Motor neuron (in vitro differentiated cells): ENCODE results near the gene AHRR. TPM values are rescaled to one million over a fixed set of nuclear protein-coding genes. Genes with fewer than 3 reads are reported as not detected.

Experiments used
- ATAC-seq, 8 experiments: fragments of 200-7000 bp; cut with Tn5 transposase; replicated peaks in 6 of 8; 2 replicates each; pipeline ENCODE4 v1.8.0; 2021; ENCODE audit warnings: mild to moderate bottlenecking in 8 of 8, moderate library complexity in 8 of 8
- H3K27ac ChIP-seq, 2 donors: fragments of 250-450 bp; sonication (Bioruptor Pico); 2 replicates each; pipeline ENCODE4 v1.9.0; 2021; ENCODE audit warnings: antibody characterized with exemption in 2 of 2, mild to moderate bottlenecking in 2 of 2, moderate library complexity in 1 of 2
- H3K4me1 ChIP-seq, 2 donors: fragments of 250-450 bp; sonication (Bioruptor Pico); replicated peaks in 1 of 2; 2 replicates each; pipeline ENCODE4 v1.6.1; 2021; ENCODE audit warnings: antibody characterized with exemption in 2 of 2, mild to moderate bottlenecking in 2 of 2, moderate library complexity in 1 of 2
- H3K4me3 ChIP-seq, 5 donors: fragments of 250-450 bp; sonication (Bioruptor Pico); 2 replicates each; pipeline ENCODE4 v1.9.0; 2021; ENCODE audit warnings: antibody characterized with exemption in 5 of 5, mild to moderate bottlenecking in 5 of 5, moderate library complexity in 4 of 5
- WGBS, 10 experiments: fragments of 450-650 bp; shearing (Covaris generic); methylation state at CpG; one replicate each; pipeline ENCODE4 v1.0.0; 2022; 5-methylcytosine and 5-hydroxymethylcytosine counted together
- in situ Hi-C, 9 experiments: fragments of 400-800 bp; cut with MboI; loops; one replicate each; pipeline ENCODE4 v1.15.0; 2021; ENCODE audit warnings: low sequenced_read_pairs in 9 of 9, low pct_unique_long_range_greater_than_20kb in 2 of 9; ENCODE audit not compliant: unreplicated experiment in 9 of 9
- total RNA-seq, 8 experiments: library from RNA; unstranded; fragments of 300-600 nt; gene quantifications; 2 replicates each; pipeline versions ENCODE4 v1.2.3 to v1.2.4, GENCODE V29; 2022

AHRR gene
- total RNA-seq, 8 experiments from 2014 or later = 1.1 to 24.0 (median 1.6) TPM

- ATAC-seq = no peak
- H3K4me1 ChIP-seq = no peaks in the 10 kb centered on the region
- in situ Hi-C loops = no loop called here
- WGBS, 10 experiments = 80 to 100% (median 93%) methylated on average over 1 to 6 of the region's 19 CpGs; no CpG with 5 or more reads in 5 of the 10 experiments
- no peak overlapping the region for H3K4me3 ChIP-seq
- no peak overlapping the region for H3K27ac ChIP-seq
Measured at GRCh38 chr5:457195-457961, 135.9 kb downstream of the AHRR start.

DNA sequence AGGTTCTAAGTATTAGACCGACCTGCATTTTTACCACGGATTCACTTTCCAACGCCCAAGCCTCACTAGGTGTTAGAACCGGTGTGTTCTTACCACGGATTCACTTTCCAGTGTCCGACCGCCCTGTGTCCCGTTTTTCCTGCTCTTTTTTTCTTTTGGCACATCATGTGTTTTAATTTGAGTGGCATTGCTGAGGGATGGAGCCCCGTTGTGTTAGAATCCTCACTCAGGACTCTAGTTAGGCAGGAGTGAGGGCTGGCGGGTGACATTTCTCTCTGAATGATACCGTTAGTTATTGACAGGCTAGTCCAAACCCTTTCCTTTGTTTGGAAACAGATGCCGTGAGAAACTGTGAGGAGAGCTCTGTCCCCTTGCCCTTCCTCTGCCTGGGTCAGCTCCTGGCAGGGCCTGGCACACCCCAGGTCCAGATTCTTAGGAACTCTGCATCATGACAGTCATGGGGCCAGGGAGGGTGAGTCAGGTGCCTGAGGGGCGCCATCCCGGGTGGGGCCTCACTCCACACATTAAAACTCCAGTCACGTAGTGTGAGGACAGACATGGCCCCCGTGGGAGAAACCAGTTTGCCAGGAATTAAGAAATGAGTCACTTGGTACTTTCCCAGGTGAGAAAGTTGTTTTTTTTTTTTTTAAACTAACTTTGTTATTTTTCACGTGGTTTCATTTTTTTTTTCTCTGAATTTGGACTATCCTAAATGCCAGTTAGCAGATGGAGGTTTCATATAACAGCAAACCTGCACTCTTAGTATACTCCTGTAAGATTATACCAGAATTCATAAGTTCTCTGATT lies 137.2 kb downstream of the AHRR start:
- H3K27ac ChIP-seq = no peak overlapping the region
- in situ Hi-C loops = no loop called here
- no peaks in the 10 kb centered on the region for H3K4me1 ChIP-seq
- 52 to 94% (median 88%) methylated on average over 3 to 15 of the region's 17 CpGs for WGBS, 10 experiments
- H3K4me3 ChIP-seq = no peak overlapping the region
- ATAC-seq = peak in 3 of 8 experiments; percentile 52 to 99 (median 96)

GRCh38 chr5:459562-460272 lies 138.2 kb downstream of the AHRR start:
- in situ Hi-C loops = no loop called here
- ATAC-seq = no peak

DNA sequence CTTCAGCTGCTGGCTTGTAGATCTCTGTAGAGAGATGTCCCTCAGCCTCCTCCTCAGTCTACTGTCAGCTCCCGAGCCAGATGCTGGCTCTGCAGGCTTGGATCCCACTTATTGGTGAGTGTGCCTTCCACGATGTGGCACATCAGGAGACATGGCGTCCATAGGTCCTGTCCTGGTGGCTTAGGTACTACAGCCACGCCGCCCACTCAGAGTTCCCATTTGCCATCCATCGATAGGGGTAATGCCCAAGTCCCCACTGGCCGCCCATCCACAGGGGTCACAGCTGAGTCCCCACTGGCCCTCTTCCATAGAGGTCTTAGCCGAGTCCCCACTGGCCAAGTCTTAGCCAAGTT lies 138.7 kb downstream of the AHRR start:
- Histone ChIP-seq H3K4me3 (no peak overlapping the region), H3K4me1 (no peaks in the 10 kb centered on the region), H3K27ac (no peak overlapping the region)
- in situ Hi-C loops = no loop called here
- ATAC-seq = no peak
- WGBS, 10 experiments = 25 to 97% (median 73%) methylated on average over 1 to 6 of the region's 8 CpGs; no CpG with 5 or more reads in 5 of the 10 experiments

More at GRCh38 chr5:459562-460272, 138.2 kb downstream of the AHRR start:
- Histone ChIP-seq H3K4me3 (no peak overlapping the region), H3K27ac (no peak overlapping the region), H3K4me1 (no peaks in the 10 kb centered on the region)
- 90 to 100% (median 95%) methylated on average over 1 to 10 of the region's 24 CpGs; no CpG with 5 or more reads in 2 of the 10 experiments for WGBS, 10 experiments

GRCh38 chr5:462051-462481 lies 140.6 kb downstream of the AHRR start:
- H3K4me3 ChIP-seq = no peak overlapping the region
- no peak for ATAC-seq
- in situ Hi-C loops = no loop called here
- H3K4me1 ChIP-seq = no peaks in the 10 kb centered on the region
- WGBS, 10 experiments = 83 to 100% (median 96%) methylated on average over 3 to 18 of the region's 24 CpGs; no CpG with 5 or more reads in 1 of the 10 experiments
- no peak overlapping the region for H3K27ac ChIP-seq

DNA sequence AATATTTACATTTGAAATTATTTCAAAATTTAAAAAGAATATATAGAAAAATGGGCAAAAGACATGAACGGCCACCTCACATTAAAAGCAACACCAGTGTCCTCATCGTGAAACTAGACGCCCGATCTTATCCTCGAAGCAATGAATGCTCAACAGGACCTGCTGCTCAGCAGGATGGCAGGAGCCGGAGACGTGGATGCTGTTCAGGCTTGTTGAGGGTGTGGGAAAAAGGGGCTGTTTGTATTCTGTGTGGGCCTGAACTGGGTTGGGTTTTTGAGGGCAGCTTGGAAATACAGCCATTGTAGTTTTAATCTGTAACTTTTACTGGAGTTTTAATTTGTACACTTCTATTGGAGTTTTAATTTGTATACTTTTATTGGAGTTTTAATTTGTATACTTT lies 141.8 kb downstream of the AHRR start:
- 74 to 100% (median 84%) methylated on average over 1 to 7 of the region's 7 CpGs; no CpG with 5 or more reads in 1 of the 10 experiments for WGBS, 10 experiments

DNA sequence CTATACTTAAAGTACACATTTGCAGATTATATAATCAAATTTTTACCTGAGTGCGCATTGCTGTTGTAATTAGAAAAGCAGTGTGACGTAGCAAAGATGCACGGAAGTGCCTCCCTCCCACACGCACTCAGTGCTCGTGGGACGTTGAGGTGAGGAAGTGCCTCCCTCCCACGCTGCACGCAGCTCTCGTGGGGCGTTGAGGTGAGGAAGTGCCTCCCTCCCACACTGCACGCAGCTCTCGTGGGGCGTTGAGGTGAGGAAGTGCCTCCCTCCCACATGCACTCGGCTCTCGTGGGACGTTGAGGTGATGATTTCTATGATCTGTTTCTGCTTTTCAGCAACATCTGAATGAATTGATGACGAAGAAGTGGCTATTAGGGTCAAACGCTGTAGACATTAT lies 142.4 kb downstream of the AHRR start:
- 68 to 96% (median 87%) methylated on average over 5 to 15 of the region's 18 CpGs; no CpG with 5 or more reads in 1 of the 10 experiments for WGBS, 10 experiments
- in situ Hi-C loops = no loop called here
- no peak overlapping the region for H3K27ac ChIP-seq
- H3K4me1 ChIP-seq = no peaks in the 10 kb centered on the region
- H3K4me3 ChIP-seq = no peak overlapping the region
- ATAC-seq = no peak

More for the DNA sequence above, 141.8 kb downstream of the AHRR start:
- in situ Hi-C loops = no loop called here
- H3K4me1 ChIP-seq = no peaks in the 10 kb centered on the region
- no peak for ATAC-seq
- no peak overlapping the region for H3K27ac ChIP-seq
- no peak overlapping the region for H3K4me3 ChIP-seq

- no peak overlapping the region for H3K27ac ChIP-seq
- 80 to 100% (median 98%) methylated on average over 1 to 5 of the region's 19 CpGs; no CpG with 5 or more reads in 4 of the 10 experiments for WGBS, 10 experiments
- H3K4me1 ChIP-seq = no peaks in the 10 kb centered on the region
- no peak overlapping the region for H3K4me3 ChIP-seq
- in situ Hi-C loops = no loop called here
- peak in 1 of 8 experiments; percentile 17 for ATAC-seq
Measured at GRCh38 chr5:464446-464842, 142.9 kb downstream of the AHRR start.

DNA sequence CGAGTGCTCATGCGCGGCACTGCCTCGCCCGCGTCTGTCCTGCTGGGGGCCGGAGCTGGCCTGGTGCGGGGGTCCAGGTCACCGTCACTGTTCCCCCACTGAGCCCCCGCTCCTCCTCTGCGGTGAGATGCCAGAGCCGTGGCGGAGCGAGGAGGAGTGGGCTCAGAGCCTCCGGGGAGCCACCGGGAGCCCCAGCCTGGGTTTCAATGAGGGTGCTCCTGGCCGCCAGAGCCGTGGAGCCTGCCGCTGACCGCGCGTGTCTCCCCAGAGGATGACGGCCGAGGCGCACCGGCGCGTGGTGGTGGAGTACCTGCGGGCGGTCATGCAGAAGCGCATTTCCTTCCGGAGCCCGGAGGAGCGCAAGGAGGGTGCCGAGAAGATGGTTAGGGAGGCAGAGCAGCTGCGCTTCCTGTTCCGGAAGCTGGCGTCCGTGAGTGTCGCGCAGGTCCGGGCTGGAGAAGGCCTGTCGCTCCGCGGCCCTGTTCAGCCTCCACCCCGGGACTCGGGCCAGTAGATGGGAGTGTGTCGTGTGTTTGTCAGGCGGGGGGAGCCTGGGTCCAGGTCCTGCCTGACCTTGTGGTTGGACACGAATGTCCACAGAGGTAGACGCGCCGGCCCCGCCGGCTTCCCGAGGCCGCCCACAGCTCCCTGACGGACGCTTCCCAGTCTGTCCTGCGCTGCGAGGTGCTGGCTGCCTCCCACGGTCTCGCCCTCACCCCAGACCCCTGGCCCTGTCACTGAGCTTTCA lies 143.5 kb downstream of the AHRR start:
- 47 to 100% (median 90%) methylated on average over 2 to 13 of the region's 63 CpGs; no CpG with 5 or more reads in 3 of the 10 experiments for WGBS, 10 experiments
- Histone ChIP-seq H3K4me3 (no peak overlapping the region), H3K27ac (no peak overlapping the region), H3K4me1 (no peaks in the 10 kb centered on the region)
- ATAC-seq = peak in 1 of 8 experiments; percentile 24
- in situ Hi-C loops = no loop called here

DNA sequence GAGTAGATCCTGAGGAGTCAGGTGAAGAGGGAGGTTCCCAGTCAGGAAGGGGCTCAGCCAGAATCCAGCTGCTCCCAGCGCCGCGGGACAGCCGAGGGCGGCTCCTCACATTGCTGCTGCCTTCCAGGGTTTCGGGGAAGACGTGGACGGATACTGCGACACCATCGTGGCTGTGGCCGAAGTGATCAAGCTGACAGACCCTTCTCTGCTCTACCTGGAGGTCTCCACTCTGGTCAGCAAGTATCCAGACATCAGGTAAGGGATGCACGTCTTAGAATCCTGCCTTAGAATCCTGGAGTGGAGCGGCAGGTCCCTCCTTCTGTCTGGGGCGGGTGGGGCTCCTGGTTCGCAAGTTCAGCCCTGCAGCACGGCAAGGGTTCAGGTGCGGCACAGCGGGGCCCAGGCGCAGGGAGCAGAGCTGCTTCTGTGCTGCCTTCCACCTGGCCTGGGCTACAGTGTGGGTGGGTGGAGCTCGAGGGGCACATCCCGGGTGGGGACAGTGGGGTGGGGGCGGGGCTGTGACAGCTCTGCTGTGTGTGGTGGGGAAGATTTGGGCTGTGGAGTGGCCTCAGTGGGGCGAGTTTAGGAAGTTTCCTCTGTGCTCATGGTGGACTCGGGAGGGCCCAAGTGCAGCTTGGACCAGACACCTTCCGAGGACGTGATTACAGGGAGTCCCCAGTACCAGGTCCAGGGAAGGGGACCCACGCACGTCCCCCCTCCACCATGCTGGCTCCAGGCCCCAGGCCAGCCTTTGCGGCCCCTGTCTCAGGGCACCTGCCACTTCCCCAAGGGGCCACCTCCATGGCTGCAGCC lies 144.3 kb downstream of the AHRR start:
- ATAC-seq = peak in 4 of 8 experiments; percentile 12 to 20 (median 16)
- H3K4me3 ChIP-seq = no peak overlapping the region
- no peak overlapping the region for H3K27ac ChIP-seq
- in situ Hi-C loops = no loop called here
- WGBS, 10 experiments = 83 to 100% (median 95%) methylated on average over 2 to 7 of the region's 29 CpGs; no CpG with 5 or more reads in 6 of the 10 experiments
- H3K4me1 ChIP-seq = no peaks in the 10 kb centered on the region

DNA sequence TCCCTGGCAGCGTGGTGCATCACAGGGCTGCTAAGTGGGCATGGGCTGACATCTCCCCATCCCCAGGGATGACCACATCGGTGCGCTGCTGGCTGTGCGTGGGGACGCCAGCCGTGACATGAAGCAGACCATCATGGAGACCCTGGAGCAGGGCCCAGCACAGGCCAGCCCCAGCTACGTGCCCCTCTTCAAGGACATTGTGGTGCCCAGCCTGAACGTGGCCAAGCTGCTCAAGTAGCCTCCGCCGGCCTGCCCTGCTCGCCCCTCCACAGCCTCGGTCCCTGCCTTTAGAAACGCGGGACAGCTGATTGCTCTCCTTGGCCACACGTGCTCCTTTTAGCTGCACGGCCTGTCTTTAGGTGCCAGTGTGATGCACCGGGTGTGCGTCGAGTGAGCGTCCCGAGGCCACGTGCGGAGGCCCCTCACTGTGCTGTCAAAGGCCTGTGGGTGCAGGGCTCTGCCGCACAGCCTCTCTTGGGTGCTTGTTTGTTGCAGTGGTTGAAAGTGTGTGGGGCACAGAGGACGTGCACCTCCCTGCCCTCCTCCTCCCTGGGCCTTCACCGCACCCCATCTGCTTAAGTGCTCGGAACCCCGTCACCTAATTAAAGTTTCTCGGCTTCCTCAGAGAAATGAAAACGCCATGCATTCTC lies 145.3 kb downstream of the AHRR start:
- 80 to 100% (median 93%) methylated on average over 1 to 17 of the region's 30 CpGs; no CpG with 5 or more reads in 5 of the 10 experiments for WGBS, 10 experiments
- in situ Hi-C loops = no loop called here
- ATAC-seq = peak in 4 of 8 experiments; percentile 11 to 27 (median 18)
- H3K27ac ChIP-seq = no peak overlapping the region
- peaks cover 5 to 6% of the 10 kb centered on the region in 2 donors for H3K4me1 ChIP-seq
- H3K4me3 ChIP-seq = no peak overlapping the region
